ENCODE results near the gene CDC42BPA.

GRCh38 chr1:227357927-227358302 lies 39.6 kb upstream of the CDC42BPA start:
- no peak for TF ChIP-seq CTCF (IDR thresholded peaks at IDR 0.05)
- TF ChIP-seq ZFX (IDR thresholded peaks at IDR 0.05; ENCODE audit: borderline replicate concordance) = no peak

All from 22Rv1 (cell line).